HCT116 (cell line): ENCODE measurements around the gene MARK1. TPM values are rescaled to one million over a fixed set of nuclear protein-coding genes. Genes with fewer than 3 reads are reported as not detected.

Source experiments
- ATAC-seq: fragments of 200-7000 bp; cut with Tn5 transposase; 2 replicates; pipeline ENCODE4 v1.9.1; 2020; ENCODE audit warnings: mild to moderate bottlenecking, moderate library complexity
- BruUV-seq: library from RNA; stranded (reverse); fragments of 400-500 nt; replicated peaks from 2 replicates; lab custom pipeline; 2021; lab: Mats Ljungman, UMichigan
- CTCF ChIA-PET: fragments of 300-600 bp; sonication (Branson Sonifier 250); formaldehyde crosslinking; loops from one replicate; lab custom pipeline; 2021; ENCODE audit warnings: antibody characterized with exemption; lab: Charles Lee
- POLR2A ChIA-PET: fragments of 300-600, 350-600 bp; sonication (Branson Sonifier 250); formaldehyde crosslinking; loops from one replicate; lab custom pipeline; 2021; ENCODE audit warnings: antibody characterized with exemption; lab: Charles Lee
- RAD21 ChIA-PET, 2 experiments: fragments of 300-600 bp; sonication (Branson Sonifier 250); formaldehyde crosslinking; loops; one replicate each; lab custom pipeline; 2023; ENCODE audit warnings: low total read pairs in 2 of 2; ENCODE audit not compliant: uncharacterized antibody in 2 of 2, unreplicated experiment in 2 of 2, low non-redundant PET in 1 of 2; lab: Charles Lee
- DNase-seq: peaks from one replicate; pipeline ENCODE4 v3.0.0-alpha.2; 2010; ENCODE audit warnings: low read depth, low spot score
- H2AFZ ChIP-seq: fragments of 200-600 bp; shearing (Covaris generic), sonication (generic); 2 replicates; pipeline ENCODE4 v1.6.1; 2017; ENCODE audit warnings: low read depth, mixed run types, mixed read lengths, antibody characterized with exemption, low read length; ENCODE audit not compliant: poor library complexity, severe bottlenecking
- H3K27ac ChIP-seq: 2 replicates; pipeline ENCODE4 v1.5.1; 2012; ENCODE audit warnings: low read depth, low read length
- H3K27me3 ChIP-seq: fragments of 200-600 bp; sonication (generic); 2 replicates; pipeline ENCODE4 v1.6.1; 2016; ENCODE audit warnings: mixed run types, low read length, mixed read lengths; ENCODE audit not compliant: insufficient read depth
- H3K36me3 ChIP-seq, 2 experiments: fragments of 200-500 bp in 1 of 2; fragments of 200-600 bp in 1 of 2; sonication (Bioruptor generic) in 1 of 2; sonication (generic) in 1 of 2; 2 replicates each; pipeline versions ENCODE4 v1.5.1 to v1.6.1; 2014 to 2016; ENCODE audit warnings: low read length in 2 of 2, inconsistent platforms in 1 of 2, mixed read lengths in 1 of 2, mixed run types in 1 of 2; ENCODE audit not compliant: insufficient read depth in 2 of 2, control insufficient read depth in 1 of 2
- H3K4me1 ChIP-seq, 2 experiments: fragments of 200-600 bp in 1 of 2; sonication (generic) in 1 of 2; 2 replicates each; pipeline versions ENCODE4 v1.5.1 to v1.6.1; 2012 to 2017; ENCODE audit warnings: low read length in 2 of 2, inconsistent platforms in 1 of 2, mild to moderate bottlenecking in 1 of 2, mixed read lengths in 1 of 2, mixed run types in 1 of 2, moderate library complexity in 1 of 2; ENCODE audit not compliant: insufficient read depth in 2 of 2, control insufficient read depth in 1 of 2
- H3K4me2 ChIP-seq: fragments of 200-600 bp; sonication (generic); 2 replicates; pipeline ENCODE4 v1.6.1; 2017; ENCODE audit warnings: mixed run types, low read length, mixed read lengths
- H3K4me3 ChIP-seq, 2 experiments: fragments of 200-600 bp in 1 of 2; sonication (generic) in 1 of 2; replicated peaks in 1 of 2; 2 replicates each; pipeline ENCODE4 v1.5.1; 2011 to 2016; ENCODE audit warnings: low read length in 2 of 2, control low read depth in 1 of 2, low read depth in 1 of 2, mild to moderate bottlenecking in 1 of 2, mixed read lengths in 1 of 2, mixed run types in 1 of 2
- H3K79me2 ChIP-seq: fragments of 200-600 bp; sonication (generic); 2 replicates; pipeline ENCODE4 v1.6.1; 2017; ENCODE audit warnings: mild to moderate bottlenecking, mixed run types, low read length, moderate library complexity, mixed read lengths; ENCODE audit not compliant: insufficient read depth
- H3K9ac ChIP-seq: fragments of 200-600 bp; sonication (generic); 2 replicates; pipeline ENCODE4 v1.6.1; 2016; ENCODE audit warnings: low read length, mixed read lengths
- H3K9me2 ChIP-seq: fragments of 200-600 bp; sonication (generic), shearing (Covaris generic); 2 replicates; pipeline ENCODE4 v1.6.1; 2017; ENCODE audit warnings: mixed run types, mild to moderate bottlenecking, moderate library complexity; ENCODE audit not compliant: insufficient read depth
- H3K9me3 ChIP-seq, 2 experiments: fragments of 200-500 bp in 1 of 2; fragments of 200-600 bp in 1 of 2; sonication (Bioruptor generic) in 1 of 2; sonication (generic) in 1 of 2; 2 replicates each; pipeline ENCODE4 v1.6.1; 2014 to 2017; ENCODE audit warnings: low read length in 2 of 2, mixed read lengths in 2 of 2, inconsistent platforms in 1 of 2, low read depth in 1 of 2, mild to moderate bottlenecking in 1 of 2, mixed run types in 1 of 2, moderate library complexity in 1 of 2; ENCODE audit not compliant: control insufficient read depth in 1 of 2, insufficient read depth in 1 of 2
- H4K20me1 ChIP-seq: fragments of 200-600 bp; sonication (generic), shearing (Covaris generic); 2 replicates; pipeline ENCODE4 v1.6.1; 2017; ENCODE audit warnings: mixed run types, mild to moderate bottlenecking, moderate library complexity; ENCODE audit not compliant: insufficient read depth
- CEBPB ChIP-seq: IDR thresholded peaks from 2 replicates; pipeline ENCODE4 v1.6.1; 2012; ENCODE audit warnings: low read depth
- EGR1 ChIP-seq: IDR thresholded peaks from 2 replicates; pipeline ENCODE4 v1.6.1; 2012; ENCODE audit warnings: low read depth
- EZH2 ChIP-seq: fragments of 200-600 bp; sonication (generic); IDR thresholded peaks from 2 replicates; pipeline ENCODE4 v1.6.1; 2017; ENCODE audit warnings: antibody characterized with exemption, mixed run types
- EZH2phosphoT487 ChIP-seq: fragments of 200-600 bp; IDR thresholded peaks from 2 replicates; pipeline ENCODE4 v1.6.1; 2018; ENCODE audit warnings: antibody characterized with exemption, borderline replicate concordance
- JUND ChIP-seq: IDR thresholded peaks from 2 replicates; pipeline ENCODE4 v1.6.1; 2012
- SIN3A ChIP-seq: IDR thresholded peaks from 2 replicates; pipeline ENCODE4 v1.6.1; 2012; ENCODE audit warnings: low read depth
- SRF ChIP-seq: IDR thresholded peaks from 2 replicates; pipeline ENCODE4 v1.6.1; 2012; ENCODE audit warnings: low read depth
- ZNF274 ChIP-seq: fragments of 200-500 bp; sonication (Bioruptor generic); IDR thresholded peaks from 2 replicates; pipeline ENCODE4 v1.6.1; 2014; ENCODE audit warnings: mild to moderate bottlenecking, low read depth, low read length, inconsistent platforms
- intact Hi-C: fragments of 100-400 bp; cut with micrococcal nuclease; formaldehyde crosslinking; loops from 2 replicates; pipeline ENCODE4 v1.10.0; 2022
- total RNA-seq: library from RNA; stranded (reverse); gene quantifications from one replicate; pipeline ENCODE4 v1.2.1, GENCODE V29; 2021; ENCODE audit not compliant: unreplicated experiment
- TF ChIP-seq, protein P1 (sequence below): IDR thresholded peaks from 2 replicates; pipeline ENCODE4 v1.6.1; 2012; ENCODE audit warnings: low read depth
- TF ChIP-seq, protein P2 (sequence below), 3 experiments: fragments of 200-600 bp in 1 of 3; sonication (generic) in 1 of 3; IDR thresholded peaks in 2 of 3; conservative IDR thresholded peaks in 1 of 3; 2 replicates each; pipeline ENCODE4 v1.5.1; 2012 to 2017; ENCODE audit warnings: low read depth in 2 of 3, low read length in 2 of 3, antibody characterized with exemption in 1 of 3, borderline replicate concordance in 1 of 3, control low read depth in 1 of 3, mild to moderate bottlenecking in 1 of 3, mixed read lengths in 1 of 3, mixed run types in 1 of 3, moderate library complexity in 1 of 3; ENCODE audit not compliant: insufficient read depth in 1 of 3
- TF ChIP-seq, protein P3 (sequence below): IDR thresholded peaks from 2 replicates; pipeline ENCODE4 v1.6.1; 2011; ENCODE audit warnings: mild to moderate bottlenecking, low read length, moderate library complexity; ENCODE audit not compliant: insufficient replicate concordance; ENCODE audit errors: extremely low read depth

The MARK1 gene
- total RNA-seq, 1 experiment from 2014 or later = 3.6 TPM

DNA sequence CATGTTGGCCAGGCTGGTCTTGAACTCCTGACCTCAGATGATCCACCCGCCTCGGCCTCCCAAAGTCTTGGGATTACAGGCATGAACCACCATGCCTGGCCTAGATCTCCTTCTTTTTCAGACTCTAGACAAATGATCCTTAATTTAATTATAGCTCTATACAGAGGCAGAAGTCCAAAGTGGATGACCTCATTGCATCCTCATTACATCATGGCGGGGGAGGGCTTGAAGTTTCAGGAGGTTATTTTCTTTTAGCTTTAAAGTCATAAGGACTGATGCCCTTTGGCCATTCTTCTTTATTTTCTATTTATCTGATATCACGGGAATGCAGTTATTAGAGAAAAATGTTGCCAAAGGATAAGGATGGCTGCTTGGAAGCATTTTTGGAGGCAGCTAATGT, 14.1 kb upstream of the MARK1 start:
- no peaks in the 10 kb centered on the region for H3K27me3 ChIP-seq
- H3K9me3 ChIP-seq = no peaks in the 10 kb centered on the region
- TF ChIP-seq SIN3A = no peak
- TF ChIP-seq, protein P1, sequence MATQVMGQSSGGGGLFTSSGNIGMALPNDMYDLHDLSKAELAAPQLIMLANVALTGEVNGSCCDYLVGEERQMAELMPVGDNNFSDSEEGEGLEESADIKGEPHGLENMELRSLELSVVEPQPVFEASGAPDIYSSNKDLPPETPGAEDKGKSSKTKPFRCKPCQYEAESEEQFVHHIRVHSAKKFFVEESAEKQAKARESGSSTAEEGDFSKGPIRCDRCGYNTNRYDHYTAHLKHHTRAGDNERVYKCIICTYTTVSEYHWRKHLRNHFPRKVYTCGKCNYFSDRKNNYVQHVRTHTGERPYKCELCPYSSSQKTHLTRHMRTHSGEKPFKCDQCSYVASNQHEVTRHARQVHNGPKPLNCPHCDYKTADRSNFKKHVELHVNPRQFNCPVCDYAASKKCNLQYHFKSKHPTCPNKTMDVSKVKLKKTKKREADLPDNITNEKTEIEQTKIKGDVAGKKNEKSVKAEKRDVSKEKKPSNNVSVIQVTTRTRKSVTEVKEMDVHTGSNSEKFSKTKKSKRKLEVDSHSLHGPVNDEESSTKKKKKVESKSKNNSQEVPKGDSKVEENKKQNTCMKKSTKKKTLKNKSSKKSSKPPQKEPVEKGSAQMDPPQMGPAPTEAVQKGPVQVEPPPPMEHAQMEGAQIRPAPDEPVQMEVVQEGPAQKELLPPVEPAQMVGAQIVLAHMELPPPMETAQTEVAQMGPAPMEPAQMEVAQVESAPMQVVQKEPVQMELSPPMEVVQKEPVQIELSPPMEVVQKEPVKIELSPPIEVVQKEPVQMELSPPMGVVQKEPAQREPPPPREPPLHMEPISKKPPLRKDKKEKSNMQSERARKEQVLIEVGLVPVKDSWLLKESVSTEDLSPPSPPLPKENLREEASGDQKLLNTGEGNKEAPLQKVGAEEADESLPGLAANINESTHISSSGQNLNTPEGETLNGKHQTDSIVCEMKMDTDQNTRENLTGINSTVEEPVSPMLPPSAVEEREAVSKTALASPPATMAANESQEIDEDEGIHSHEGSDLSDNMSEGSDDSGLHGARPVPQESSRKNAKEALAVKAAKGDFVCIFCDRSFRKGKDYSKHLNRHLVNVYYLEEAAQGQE = no peak
- no peak for TF ChIP-seq ZNF274
- TF ChIP-seq EGR1 = no peak
- TF ChIP-seq CEBPB = no peak
- no peak for TF ChIP-seq JUND
- TF ChIP-seq EZH2phosphoT487 = no peak
- TF ChIP-seq, protein P2, sequence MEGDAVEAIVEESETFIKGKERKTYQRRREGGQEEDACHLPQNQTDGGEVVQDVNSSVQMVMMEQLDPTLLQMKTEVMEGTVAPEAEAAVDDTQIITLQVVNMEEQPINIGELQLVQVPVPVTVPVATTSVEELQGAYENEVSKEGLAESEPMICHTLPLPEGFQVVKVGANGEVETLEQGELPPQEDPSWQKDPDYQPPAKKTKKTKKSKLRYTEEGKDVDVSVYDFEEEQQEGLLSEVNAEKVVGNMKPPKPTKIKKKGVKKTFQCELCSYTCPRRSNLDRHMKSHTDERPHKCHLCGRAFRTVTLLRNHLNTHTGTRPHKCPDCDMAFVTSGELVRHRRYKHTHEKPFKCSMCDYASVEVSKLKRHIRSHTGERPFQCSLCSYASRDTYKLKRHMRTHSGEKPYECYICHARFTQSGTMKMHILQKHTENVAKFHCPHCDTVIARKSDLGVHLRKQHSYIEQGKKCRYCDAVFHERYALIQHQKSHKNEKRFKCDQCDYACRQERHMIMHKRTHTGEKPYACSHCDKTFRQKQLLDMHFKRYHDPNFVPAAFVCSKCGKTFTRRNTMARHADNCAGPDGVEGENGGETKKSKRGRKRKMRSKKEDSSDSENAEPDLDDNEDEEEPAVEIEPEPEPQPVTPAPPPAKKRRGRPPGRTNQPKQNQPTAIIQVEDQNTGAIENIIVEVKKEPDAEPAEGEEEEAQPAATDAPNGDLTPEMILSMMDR (IDR thresholded peaks at IDR 0.05 in 2 of 3, conservative IDR thresholded peaks at IDR 0.05 in 1 of 3; ENCODE audit: borderline replicate concordance in 1 of 3, insufficient read depth in 1 of 3, low read depth in 2 of 3, low read length in 2 of 3) = no peak
- TF ChIP-seq, protein P3, sequence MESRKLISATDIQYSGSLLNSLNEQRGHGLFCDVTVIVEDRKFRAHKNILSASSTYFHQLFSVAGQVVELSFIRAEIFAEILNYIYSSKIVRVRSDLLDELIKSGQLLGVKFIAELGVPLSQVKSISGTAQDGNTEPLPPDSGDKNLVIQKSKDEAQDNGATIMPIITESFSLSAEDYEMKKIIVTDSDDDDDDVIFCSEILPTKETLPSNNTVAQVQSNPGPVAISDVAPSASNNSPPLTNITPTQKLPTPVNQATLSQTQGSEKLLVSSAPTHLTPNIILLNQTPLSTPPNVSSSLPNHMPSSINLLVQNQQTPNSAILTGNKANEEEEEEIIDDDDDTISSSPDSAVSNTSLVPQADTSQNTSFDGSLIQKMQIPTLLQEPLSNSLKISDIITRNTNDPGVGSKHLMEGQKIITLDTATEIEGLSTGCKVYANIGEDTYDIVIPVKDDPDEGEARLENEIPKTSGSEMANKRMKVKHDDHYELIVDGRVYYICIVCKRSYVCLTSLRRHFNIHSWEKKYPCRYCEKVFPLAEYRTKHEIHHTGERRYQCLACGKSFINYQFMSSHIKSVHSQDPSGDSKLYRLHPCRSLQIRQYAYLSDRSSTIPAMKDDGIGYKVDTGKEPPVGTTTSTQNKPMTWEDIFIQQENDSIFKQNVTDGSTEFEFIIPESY = no peak
- no peak for TF ChIP-seq EZH2
- TF ChIP-seq SRF = no peak
- intact Hi-C loops = no loop called here
- no peak overlapping the region for H3K9ac ChIP-seq
- no peaks in the 10 kb centered on the region for H3K79me2 ChIP-seq
- POLR2A ChIA-PET = no interaction called here
- DNase-seq = no peak
- H3K9me2 ChIP-seq = no peaks in the 10 kb centered on the region
- no peaks in the 10 kb centered on the region for H4K20me1 ChIP-seq
- no peak overlapping the region for H3K4me2 ChIP-seq
- no peak overlapping the region for H2AFZ ChIP-seq
- H3K4me3 ChIP-seq = no peak overlapping the region
- RAD21 ChIA-PET = no interaction called here
- BruUV-seq = no TSS peak
- no peaks in the 10 kb centered on the region for H3K4me1 ChIP-seq
- CTCF ChIA-PET = no interaction called here
- no peak for ATAC-seq
- no peak overlapping the region for H3K27ac ChIP-seq
- H3K36me3 ChIP-seq = no peaks in the 10 kb centered on the region
